HCT116 (cell line): ENCODE measurements around the gene HGFAC. TPM values are rescaled to one million over a fixed set of nuclear protein-coding genes. Genes with fewer than 3 reads are reported as not detected.

Source experiments
- ATAC-seq: fragments of 200-7000 bp; cut with Tn5 transposase; 2 replicates; pipeline ENCODE4 v1.9.1; 2020; ENCODE audit warnings: mild to moderate bottlenecking, moderate library complexity
- BruUV-seq: library from RNA; stranded (reverse); fragments of 400-500 nt; replicated peaks from 2 replicates; lab custom pipeline; 2021; lab: Mats Ljungman, UMichigan
- CTCF ChIA-PET: fragments of 300-600 bp; sonication (Branson Sonifier 250); formaldehyde crosslinking; loops from one replicate; lab custom pipeline; 2021; ENCODE audit warnings: antibody characterized with exemption; lab: Charles Lee
- POLR2A ChIA-PET: fragments of 300-600, 350-600 bp; sonication (Branson Sonifier 250); formaldehyde crosslinking; loops from one replicate; lab custom pipeline; 2021; ENCODE audit warnings: antibody characterized with exemption; lab: Charles Lee
- RAD21 ChIA-PET, 2 experiments: fragments of 300-600 bp; sonication (Branson Sonifier 250); formaldehyde crosslinking; loops; one replicate each; lab custom pipeline; 2023; ENCODE audit warnings: low total read pairs in 2 of 2; ENCODE audit not compliant: uncharacterized antibody in 2 of 2, unreplicated experiment in 2 of 2, low non-redundant PET in 1 of 2; lab: Charles Lee
- DNase-seq: peaks from one replicate; pipeline ENCODE4 v3.0.0-alpha.2; 2010; ENCODE audit warnings: low read depth, low spot score
- H2AFZ ChIP-seq: fragments of 200-600 bp; shearing (Covaris generic), sonication (generic); 2 replicates; pipeline ENCODE4 v1.6.1; 2017; ENCODE audit warnings: low read depth, mixed run types, mixed read lengths, antibody characterized with exemption, low read length; ENCODE audit not compliant: poor library complexity, severe bottlenecking
- H3K27ac ChIP-seq: 2 replicates; pipeline ENCODE4 v1.5.1; 2012; ENCODE audit warnings: low read depth, low read length
- H3K27me3 ChIP-seq: fragments of 200-600 bp; sonication (generic); 2 replicates; pipeline ENCODE4 v1.6.1; 2016; ENCODE audit warnings: mixed run types, low read length, mixed read lengths; ENCODE audit not compliant: insufficient read depth
- H3K36me3 ChIP-seq, 2 experiments: fragments of 200-500 bp in 1 of 2; fragments of 200-600 bp in 1 of 2; sonication (Bioruptor generic) in 1 of 2; sonication (generic) in 1 of 2; 2 replicates each; pipeline versions ENCODE4 v1.5.1 to v1.6.1; 2014 to 2016; ENCODE audit warnings: low read length in 2 of 2, inconsistent platforms in 1 of 2, mixed read lengths in 1 of 2, mixed run types in 1 of 2; ENCODE audit not compliant: insufficient read depth in 2 of 2, control insufficient read depth in 1 of 2
- H3K4me1 ChIP-seq, 2 experiments: fragments of 200-600 bp in 1 of 2; sonication (generic) in 1 of 2; 2 replicates each; pipeline versions ENCODE4 v1.5.1 to v1.6.1; 2012 to 2017; ENCODE audit warnings: low read length in 2 of 2, inconsistent platforms in 1 of 2, mild to moderate bottlenecking in 1 of 2, mixed read lengths in 1 of 2, mixed run types in 1 of 2, moderate library complexity in 1 of 2; ENCODE audit not compliant: insufficient read depth in 2 of 2, control insufficient read depth in 1 of 2
- H3K4me2 ChIP-seq: fragments of 200-600 bp; sonication (generic); 2 replicates; pipeline ENCODE4 v1.6.1; 2017; ENCODE audit warnings: mixed run types, low read length, mixed read lengths
- H3K4me3 ChIP-seq, 2 experiments: fragments of 200-600 bp in 1 of 2; sonication (generic) in 1 of 2; replicated peaks in 1 of 2; 2 replicates each; pipeline ENCODE4 v1.5.1; 2011 to 2016; ENCODE audit warnings: low read length in 2 of 2, control low read depth in 1 of 2, low read depth in 1 of 2, mild to moderate bottlenecking in 1 of 2, mixed read lengths in 1 of 2, mixed run types in 1 of 2
- H3K79me2 ChIP-seq: fragments of 200-600 bp; sonication (generic); 2 replicates; pipeline ENCODE4 v1.6.1; 2017; ENCODE audit warnings: mild to moderate bottlenecking, mixed run types, low read length, moderate library complexity, mixed read lengths; ENCODE audit not compliant: insufficient read depth
- H3K9ac ChIP-seq: fragments of 200-600 bp; sonication (generic); 2 replicates; pipeline ENCODE4 v1.6.1; 2016; ENCODE audit warnings: low read length, mixed read lengths
- H3K9me2 ChIP-seq: fragments of 200-600 bp; sonication (generic), shearing (Covaris generic); 2 replicates; pipeline ENCODE4 v1.6.1; 2017; ENCODE audit warnings: mixed run types, mild to moderate bottlenecking, moderate library complexity; ENCODE audit not compliant: insufficient read depth
- H3K9me3 ChIP-seq, 2 experiments: fragments of 200-500 bp in 1 of 2; fragments of 200-600 bp in 1 of 2; sonication (Bioruptor generic) in 1 of 2; sonication (generic) in 1 of 2; 2 replicates each; pipeline ENCODE4 v1.6.1; 2014 to 2017; ENCODE audit warnings: low read length in 2 of 2, mixed read lengths in 2 of 2, inconsistent platforms in 1 of 2, low read depth in 1 of 2, mild to moderate bottlenecking in 1 of 2, mixed run types in 1 of 2, moderate library complexity in 1 of 2; ENCODE audit not compliant: control insufficient read depth in 1 of 2, insufficient read depth in 1 of 2
- H4K20me1 ChIP-seq: fragments of 200-600 bp; sonication (generic), shearing (Covaris generic); 2 replicates; pipeline ENCODE4 v1.6.1; 2017; ENCODE audit warnings: mixed run types, mild to moderate bottlenecking, moderate library complexity; ENCODE audit not compliant: insufficient read depth
- CEBPB ChIP-seq: IDR thresholded peaks from 2 replicates; pipeline ENCODE4 v1.6.1; 2012; ENCODE audit warnings: low read depth
- EZH2 ChIP-seq: fragments of 200-600 bp; sonication (generic); IDR thresholded peaks from 2 replicates; pipeline ENCODE4 v1.6.1; 2017; ENCODE audit warnings: antibody characterized with exemption, mixed run types
- FOSL1 ChIP-seq: IDR thresholded peaks from 2 replicates; pipeline ENCODE4 v1.6.1; 2012; ENCODE audit warnings: low read depth
- JUND ChIP-seq: IDR thresholded peaks from 2 replicates; pipeline ENCODE4 v1.6.1; 2012
- POLR2AphosphoS5 ChIP-seq: IDR thresholded peaks from 2 replicates; pipeline ENCODE4 v1.6.1; 2011; ENCODE audit warnings: mild to moderate bottlenecking, low read depth, low read length, moderate library complexity
- RAD21 ChIP-seq: IDR thresholded peaks from 2 replicates; pipeline ENCODE4 v1.6.1; 2012; ENCODE audit warnings: low read depth, mild to moderate bottlenecking
- REST ChIP-seq: IDR thresholded peaks from 2 replicates; pipeline ENCODE4 v1.6.1; 2012; ENCODE audit warnings: low read depth
- SP1 ChIP-seq: IDR thresholded peaks from 2 replicates; pipeline ENCODE4 v1.6.1; 2012; ENCODE audit warnings: low read depth
- ZFX ChIP-seq: fragments of 450-650 bp; IDR thresholded peaks from 2 replicates; pipeline ENCODE4 v1.6.1; 2017
- ZNF274 ChIP-seq: fragments of 200-500 bp; sonication (Bioruptor generic); IDR thresholded peaks from 2 replicates; pipeline ENCODE4 v1.6.1; 2014; ENCODE audit warnings: mild to moderate bottlenecking, low read depth, low read length, inconsistent platforms
- intact Hi-C: fragments of 100-400 bp; cut with micrococcal nuclease; formaldehyde crosslinking; loops from 2 replicates; pipeline ENCODE4 v1.10.0; 2022
- total RNA-seq: library from RNA; stranded (reverse); gene quantifications from one replicate; pipeline ENCODE4 v1.2.1, GENCODE V29; 2021; ENCODE audit not compliant: unreplicated experiment
- TF ChIP-seq, protein P1 (sequence below): IDR thresholded peaks from 2 replicates; pipeline ENCODE4 v1.6.1; 2012

Gene HGFAC
- total RNA-seq, 1 experiment from 2014 or later, result 1.1 TPM

- no peak overlapping the region for H3K27ac ChIP-seq
- no peaks in the 10 kb centered on the region for H3K9me2 ChIP-seq
- intact Hi-C loops, result no loop called here
- RAD21 ChIA-PET, result no interaction called here
- H3K9ac ChIP-seq, result no peak overlapping the region
- no peaks in the 10 kb centered on the region for H3K79me2 ChIP-seq
- BruUV-seq, result no TSS peak
- ATAC-seq, result no peak
- no peak for TF ChIP-seq ZNF274
- TF ChIP-seq RAD21, result no peak
- TF ChIP-seq SP1, result no peak
- TF ChIP-seq, all 23 proteins: peak for 0
- no peak for DNase-seq
- no peaks in the 10 kb centered on the region for H4K20me1 ChIP-seq
- H3K27me3 ChIP-seq, result no peaks in the 10 kb centered on the region
- ChIA-PET CTCF (no interaction called here), POLR2A (no interaction called here)
- no peak overlapping the region for H3K4me3 ChIP-seq
- H3K9me3 ChIP-seq, result no peaks in the 10 kb centered on the region
- no peak overlapping the region for H3K4me2 ChIP-seq
- H3K4me1 ChIP-seq, result no peaks in the 10 kb centered on the region
- H2AFZ ChIP-seq, result no peak overlapping the region
- no peaks in the 10 kb centered on the region for H3K36me3 ChIP-seq
These were observed 29.3 kb upstream of the HGFAC start for GRCh38 chr4:3412257-3413020.

DNA sequence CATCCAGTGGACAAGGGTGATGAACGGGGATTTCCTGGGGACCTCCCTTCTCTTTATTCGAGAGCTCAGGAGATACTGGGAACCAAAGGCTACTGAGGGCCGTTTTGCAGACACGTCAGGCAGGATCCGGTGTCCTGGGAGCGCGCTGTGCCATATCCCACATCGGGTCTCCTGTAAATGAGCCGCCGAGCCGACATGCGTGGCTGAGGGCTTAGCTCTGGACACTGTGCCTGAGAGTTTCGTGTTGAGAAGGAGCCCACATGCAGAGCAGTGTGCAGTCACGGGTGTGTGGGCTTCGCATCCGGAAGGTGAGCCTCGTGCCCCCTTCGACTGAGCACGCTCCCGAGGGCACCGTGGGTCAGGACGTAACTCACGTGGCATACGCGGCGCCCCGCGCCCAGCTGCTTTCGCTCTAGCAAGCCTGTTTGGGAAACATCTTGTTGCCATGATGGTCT, 28.5 kb upstream of the HGFAC start:
- intact Hi-C loops, result no loop called here
- Histone ChIP-seq H3K36me3 (no peaks in the 10 kb centered on the region), H3K9me3 (no peaks in the 10 kb centered on the region), H4K20me1 (no peaks in the 10 kb centered on the region), H3K27me3 (no peaks in the 10 kb centered on the region), H3K4me2 (no peak overlapping the region), H3K4me1 (no peaks in the 10 kb centered on the region), H3K9me2 (no peaks in the 10 kb centered on the region), H2AFZ (no peak overlapping the region), H3K4me3 (no peak overlapping the region), H3K27ac (no peak overlapping the region), H3K9ac (no peak overlapping the region), H3K79me2 (no peaks in the 10 kb centered on the region)
- ChIA-PET RAD21 (no interaction called here), POLR2A (no interaction called here), CTCF (no interaction called here)
- DNase-seq (no peak), ATAC-seq (no peak)
- TF ChIP-seq REST (no peak), POLR2AphosphoS5 (no peak), JUND (no peak), EZH2 (no peak), FOSL1 (no peak), CEBPB (no peak), ZFX (no peak)
- TF ChIP-seq, protein P1, sequence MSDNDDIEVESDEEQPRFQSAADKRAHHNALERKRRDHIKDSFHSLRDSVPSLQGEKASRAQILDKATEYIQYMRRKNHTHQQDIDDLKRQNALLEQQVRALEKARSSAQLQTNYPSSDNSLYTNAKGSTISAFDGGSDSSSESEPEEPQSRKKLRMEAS, result no peak
- no TSS peak for BruUV-seq
